ENCODE measurements around the gene SEPTIN3.

Gene SEPTIN3

GRCh38 chr22:42018224-42018623 lies 49.0 kb downstream of the SEPTIN3 start:
- no peaks in the 10 kb centered on the region for H3K9me3 ChIP-seq (ENCODE audit: control insufficient read depth, insufficient read depth, low read length)
- no peak for TF ChIP-seq EZH2phosphoT487 (IDR thresholded peaks at IDR 0.05; ENCODE audit: borderline replicate concordance, low read length)
- TF ChIP-seq, protein P1, sequence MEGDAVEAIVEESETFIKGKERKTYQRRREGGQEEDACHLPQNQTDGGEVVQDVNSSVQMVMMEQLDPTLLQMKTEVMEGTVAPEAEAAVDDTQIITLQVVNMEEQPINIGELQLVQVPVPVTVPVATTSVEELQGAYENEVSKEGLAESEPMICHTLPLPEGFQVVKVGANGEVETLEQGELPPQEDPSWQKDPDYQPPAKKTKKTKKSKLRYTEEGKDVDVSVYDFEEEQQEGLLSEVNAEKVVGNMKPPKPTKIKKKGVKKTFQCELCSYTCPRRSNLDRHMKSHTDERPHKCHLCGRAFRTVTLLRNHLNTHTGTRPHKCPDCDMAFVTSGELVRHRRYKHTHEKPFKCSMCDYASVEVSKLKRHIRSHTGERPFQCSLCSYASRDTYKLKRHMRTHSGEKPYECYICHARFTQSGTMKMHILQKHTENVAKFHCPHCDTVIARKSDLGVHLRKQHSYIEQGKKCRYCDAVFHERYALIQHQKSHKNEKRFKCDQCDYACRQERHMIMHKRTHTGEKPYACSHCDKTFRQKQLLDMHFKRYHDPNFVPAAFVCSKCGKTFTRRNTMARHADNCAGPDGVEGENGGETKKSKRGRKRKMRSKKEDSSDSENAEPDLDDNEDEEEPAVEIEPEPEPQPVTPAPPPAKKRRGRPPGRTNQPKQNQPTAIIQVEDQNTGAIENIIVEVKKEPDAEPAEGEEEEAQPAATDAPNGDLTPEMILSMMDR (IDR thresholded peaks at IDR 0.05; ENCODE audit: low read depth, low read length, poor library complexity, severe bottlenecking), result no peak
- peaks cover 13% of the 10 kb centered on the region for H3K4me1 ChIP-seq (ENCODE audit: control insufficient read depth, low read length)
- H4K20me1 ChIP-seq (ENCODE audit: control insufficient read depth, insufficient read depth, low read depth, low read length), result no peaks in the 10 kb centered on the region
- no peaks in the 10 kb centered on the region for H3K9me2 ChIP-seq (replicated peaks; ENCODE audit: control insufficient read depth, low read length)
- H3K27ac ChIP-seq (ENCODE audit: low read depth, low read length), result no peak overlapping the region
- no peak overlapping the region for H3K4me3 ChIP-seq (ENCODE audit: low read length)
- H3K36me3 ChIP-seq (ENCODE audit: control insufficient read depth, low read length), result no peaks in the 10 kb centered on the region
- no peaks in the 10 kb centered on the region for H3K79me2 ChIP-seq (ENCODE audit: control insufficient read depth, low read length)
- H3K4me2 ChIP-seq (ENCODE audit: low read length), result no peak overlapping the region
- no peaks in the 10 kb centered on the region for H3F3A ChIP-seq (ENCODE audit: control insufficient read depth, insufficient read depth)
- peaks cover 21% of the 10 kb centered on the region for H3K27me3 ChIP-seq (ENCODE audit: control insufficient read depth, low read length)
